ENCODE data around the gene CAPZA1. TPM values are rescaled to one million over a fixed set of nuclear protein-coding genes. Genes with fewer than 3 reads are reported as not detected.

CAPZA1 gene
- total and polyA plus RNA-seq, 2 donors (not counting 3 experiments of a cell fraction or from before 2014, with no cell fraction given), result 77.1 to 183 TPM

GRCh38 chr1:112618114-112618720, 1.4 kb upstream of the CAPZA1 start:
- Histone ChIP-seq H3K4me1 (ENCODE audit: control insufficient read depth, extremely low read depth, insufficient read depth, low read length) (peaks cover 32% of the 10 kb centered on the region), H3K9ac (replicated peaks; ENCODE audit: extremely low read depth, insufficient read depth, low read length) (peak overlapping the region; percentile 100), H3K4me3 (replicated peaks in 1 of 3; ENCODE audit: insufficient read depth in 1 of 3, low read depth in 1 of 3, low read length in 3 of 3) (peak overlapping the region; percentile 90 to 98 (median 94)), H2AFZ (ENCODE audit: low read depth, low read length) (peak overlapping the region; percentile 32), H3K4me2 (ENCODE audit: insufficient read depth, low read length) (peak overlapping the region; percentile 100), H3K79me2 (ENCODE audit: control insufficient read depth, insufficient read depth, low read length) (peaks cover 80% of the 10 kb centered on the region), H3K9me1 (replicated peaks; ENCODE audit: control insufficient read depth, extremely low read depth, insufficient read depth, low read length) (no peaks in the 10 kb centered on the region), H3K36me3 (ENCODE audit: control insufficient read depth in 2 of 2, extremely low read depth in 1 of 2, insufficient read depth in 2 of 2, low read length in 2 of 2) (peaks cover 0 to 6% of the 10 kb centered on the region in 2 experiments), H3K27me3 (ENCODE audit: control insufficient read depth in 2 of 2, insufficient read depth in 2 of 2, low read length in 2 of 2) (no peaks in the 10 kb centered on the region), H3K27ac (ENCODE audit: insufficient read depth, low read depth, low read length) (peak overlapping the region; percentile 91), H3K9me3 (replicated peaks; ENCODE audit: control insufficient read depth, insufficient read depth, low read length) (no peaks in the 10 kb centered on the region), H4K20me1 (replicated peaks; ENCODE audit: control insufficient read depth, extremely low read depth, insufficient read depth, low read length) (peaks cover 8% of the 10 kb centered on the region)
- intact Hi-C loops (cut with micrococcal nuclease), result loop anchor here (2.0 kb wide), 2 partner anchors 97 to 319 kb away; partner anchors contain the start of gene PPM1J
- ChIA-PET CTCF (interaction anchor here (1.0 to 11.0 kb wide), 6 partner anchors 54 to 227 kb away, joined by 3 to 110 read pairs (median 5); no protein-coding TSS in a partner anchor), POLR2A (interaction anchor here (1.0 to 1.3 kb wide), 3 partner anchors 87 to 227 kb away, joined by 3 to 4 read pairs (median 3); no protein-coding TSS in a partner anchor)
- BruUV-seq (replicated peaks), result no TSS peak
- FAIRE-seq (peak; percentile 61), DNase-seq (ENCODE audit: low read depth, low spot score) (peak; percentile 64)
- TF ChIP-seq MYC (IDR thresholded peaks at IDR 0.05; ENCODE audit: low read depth, low read length) (no peak), FOS (IDR thresholded peaks at IDR 0.05; ENCODE audit: borderline replicate concordance, insufficient read depth, low read length) (no peak), MAX (IDR thresholded peaks at IDR 0.05; ENCODE audit: insufficient read depth, insufficient read length) (no peak), EZH2 (IDR thresholded peaks at IDR 0.05; ENCODE audit: borderline replicate concordance, low read depth, low read length, severe bottlenecking) (no peak), GATA2 (IDR thresholded peaks at IDR 0.05; ENCODE audit: insufficient read depth, insufficient read length, low read depth, low read length) (no peak), JUN (IDR thresholded peaks at IDR 0.05; ENCODE audit: borderline replicate concordance, insufficient read depth, insufficient read length, low read depth) (no peak), POLR2AphosphoS5 (IDR thresholded peaks at IDR 0.05; ENCODE audit: insufficient read depth, low read depth, low read length) (no peak), POLR2A (IDR thresholded peaks at IDR 0.05; ENCODE audit: low read depth, low read length) (no peak), CTCF (IDR thresholded peaks at IDR 0.05; ENCODE audit: extremely low read depth in 1 of 2, insufficient read depth in 1 of 2, low read depth in 1 of 2, low read length in 2 of 2) (no peak)
- dilution Hi-C loops (cut with MboI; ENCODE audit: extremely low pct_ligation_motif_present, low sequenced_read_pairs), result no loop called here

Measured in endothelial cell of umbilical vein (primary cell).